ENCODE results near the gene ZDHHC8.

GRCh38 chr22:20112623-20113511 lies 18.7 kb upstream of the ZDHHC8 start:
- TF ChIP-seq, protein P1, sequence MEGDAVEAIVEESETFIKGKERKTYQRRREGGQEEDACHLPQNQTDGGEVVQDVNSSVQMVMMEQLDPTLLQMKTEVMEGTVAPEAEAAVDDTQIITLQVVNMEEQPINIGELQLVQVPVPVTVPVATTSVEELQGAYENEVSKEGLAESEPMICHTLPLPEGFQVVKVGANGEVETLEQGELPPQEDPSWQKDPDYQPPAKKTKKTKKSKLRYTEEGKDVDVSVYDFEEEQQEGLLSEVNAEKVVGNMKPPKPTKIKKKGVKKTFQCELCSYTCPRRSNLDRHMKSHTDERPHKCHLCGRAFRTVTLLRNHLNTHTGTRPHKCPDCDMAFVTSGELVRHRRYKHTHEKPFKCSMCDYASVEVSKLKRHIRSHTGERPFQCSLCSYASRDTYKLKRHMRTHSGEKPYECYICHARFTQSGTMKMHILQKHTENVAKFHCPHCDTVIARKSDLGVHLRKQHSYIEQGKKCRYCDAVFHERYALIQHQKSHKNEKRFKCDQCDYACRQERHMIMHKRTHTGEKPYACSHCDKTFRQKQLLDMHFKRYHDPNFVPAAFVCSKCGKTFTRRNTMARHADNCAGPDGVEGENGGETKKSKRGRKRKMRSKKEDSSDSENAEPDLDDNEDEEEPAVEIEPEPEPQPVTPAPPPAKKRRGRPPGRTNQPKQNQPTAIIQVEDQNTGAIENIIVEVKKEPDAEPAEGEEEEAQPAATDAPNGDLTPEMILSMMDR (IDR thresholded peaks at IDR 0.05) = no peak
- TF ChIP-seq POLR2A (IDR thresholded peaks at IDR 0.05) = no peak
- no peak for TF ChIP-seq EP300 (IDR thresholded peaks at IDR 0.05)
